Endothelial cell of umbilical vein (primary cell): ENCODE results near the gene CAMK2D. TPM values are rescaled to one million over a fixed set of nuclear protein-coding genes. Genes with fewer than 3 reads are reported as not detected.

Experiments used
- BruUV-seq: library from RNA; stranded (reverse); fragments of 400-500 nt; replicated peaks from 2 replicates; lab custom pipeline; 2021; lab: Mats Ljungman, UMichigan
- CTCF ChIA-PET: fragments of 300-600, 350-600 bp; sonication (Branson Sonifier 250); formaldehyde crosslinking; loops from one replicate; lab custom pipeline; 2021; ENCODE audit warnings: antibody characterized with exemption, inconsistent platforms; lab: Charles Lee
- POLR2A ChIA-PET: fragments of 300-600, 350-600 bp; sonication (Branson Sonifier 250); formaldehyde crosslinking; loops from one replicate; lab custom pipeline; 2021; ENCODE audit warnings: antibody characterized with exemption, inconsistent platforms; lab: Charles Lee
- DNase-seq: peaks from one replicate; pipeline ENCODE4 v3.0.0-alpha.2; 2011; ENCODE audit warnings: low read depth, low spot score
- FAIRE-seq: peaks from 2 replicates; lab custom pipeline; 2011; peaks lifted over from hg19 to GRCh38; lab: Jason Lieb, UNC
- H2AFZ ChIP-seq: 2 replicates; pipeline ENCODE4 v1.6.0; 2012; ENCODE audit warnings: low read depth, low read length, control low read depth, inconsistent platforms
- H3K27ac ChIP-seq: 2 replicates; pipeline ENCODE4 v1.5.1; 2011; ENCODE audit warnings: low read depth, mild to moderate bottlenecking, control low read depth, low read length, moderate library complexity; ENCODE audit not compliant: insufficient read depth
- H3K27me3 ChIP-seq, 2 experiments: 2 replicates each; pipeline versions ENCODE4 v1.6.0 to v1.6.1; 2011; ENCODE audit warnings: low read length in 2 of 2, mixed read lengths in 1 of 2; ENCODE audit not compliant: control insufficient read depth in 2 of 2, insufficient read depth in 2 of 2
- H3K36me3 ChIP-seq, 2 experiments: 2 replicates in 1 of 2; 3 replicates in 1 of 2; pipeline ENCODE4 v1.5.1; 2011; ENCODE audit warnings: low read length in 2 of 2, mild to moderate bottlenecking in 1 of 2, moderate library complexity in 1 of 2; ENCODE audit not compliant: control insufficient read depth in 2 of 2, insufficient read depth in 2 of 2; ENCODE audit errors: extremely low read depth in 1 of 2
- H3K4me1 ChIP-seq: 3 replicates; pipeline ENCODE4 v1.5.1; 2011; ENCODE audit warnings: mild to moderate bottlenecking, low read length; ENCODE audit not compliant: control insufficient read depth, insufficient read depth; ENCODE audit errors: extremely low read depth
- H3K4me2 ChIP-seq: 2 replicates; pipeline ENCODE4 v1.6.1; 2011; ENCODE audit warnings: low read length, control low read depth, mixed read lengths; ENCODE audit not compliant: insufficient read depth
- H3K4me3 ChIP-seq, 3 experiments: fragments of 200-600 bp in 1 of 3; sonication (generic), shearing (Covaris generic) in 1 of 3; replicated peaks in 1 of 3; 2 replicates each; pipeline ENCODE4 v1.5.1; 2011 to 2016; ENCODE audit warnings: control low read depth in 3 of 3, low read length in 3 of 3, mild to moderate bottlenecking in 2 of 3, inconsistent platforms in 1 of 3, low read depth in 1 of 3, moderate library complexity in 1 of 3; ENCODE audit not compliant: insufficient read depth in 1 of 3
- H3K79me2 ChIP-seq: 2 replicates; pipeline ENCODE4 v1.6.0; 2012; ENCODE audit warnings: low read length, inconsistent platforms; ENCODE audit not compliant: control insufficient read depth, insufficient read depth
- H3K9ac ChIP-seq: replicated peaks from 2 replicates; pipeline ENCODE3; 2011; ENCODE audit warnings: low read length, control low read depth; ENCODE audit not compliant: insufficient read depth; ENCODE audit errors: extremely low read depth
- H3K9me1 ChIP-seq: replicated peaks from 3 replicates; pipeline ENCODE4 v1.6.0; 2011; ENCODE audit warnings: mild to moderate bottlenecking, low read length; ENCODE audit not compliant: control insufficient read depth, insufficient read depth; ENCODE audit errors: extremely low read depth
- H3K9me3 ChIP-seq: replicated peaks from 2 replicates; pipeline ENCODE4 v1.5.1; 2012; ENCODE audit warnings: low read length, inconsistent platforms; ENCODE audit not compliant: control insufficient read depth, insufficient read depth
- H4K20me1 ChIP-seq: replicated peaks from 2 replicates; pipeline ENCODE3; 2011; ENCODE audit warnings: mild to moderate bottlenecking, low read length; ENCODE audit not compliant: control insufficient read depth, insufficient read depth; ENCODE audit errors: extremely low read depth
- FOS ChIP-seq: IDR thresholded peaks from 2 replicates; pipeline ENCODE4 v1.6.1; 2011; ENCODE audit warnings: mild to moderate bottlenecking, low read length, moderate library complexity, borderline replicate concordance; ENCODE audit not compliant: insufficient read depth
- JUN ChIP-seq: IDR thresholded peaks from 2 replicates; pipeline ENCODE4 v1.6.1; 2011; ENCODE audit warnings: borderline replicate concordance, low read depth; ENCODE audit not compliant: insufficient read length, insufficient read depth
- POLR2AphosphoS5 ChIP-seq: IDR thresholded peaks from 2 replicates; pipeline ENCODE4 v1.6.1; 2012; ENCODE audit warnings: low read depth, mild to moderate bottlenecking, control low read depth, low read length, moderate library complexity; ENCODE audit not compliant: insufficient read depth
- dilution Hi-C: fragments of 300-500 bp; cut with MboI; formaldehyde crosslinking; loops from one replicate; pipeline ENCODE4 v1.15.0; 2019; ENCODE audit warnings: low sequenced_read_pairs; ENCODE audit not compliant: extremely low pct_ligation_motif_present
- intact Hi-C: fragments of 100-400 bp; cut with micrococcal nuclease; formaldehyde crosslinking; loops from one replicate; pipeline ENCODE4 v1.10.0; 2022
- polyA plus RNA-seq, 4 experiments: library from polyadenylated mRNA; depleted of rRNA in 3 of 4; stranded (reverse) in 3 of 4; unstranded in 1 of 4; fragments of >200 nt; gene quantifications; 2 replicates each; pipeline versions ENCODE4 v1.2.1 to v1.2.3, GENCODE V29; 2011 to 2012; ENCODE audit warnings: missing spikeins in 1 of 4
- total RNA-seq: library from RNA; stranded (reverse); gene quantifications from 2 replicates; pipeline ENCODE4 v1.2.3, GENCODE V29; 2021

CAMK2D gene
- total and polyA plus RNA-seq, 2 donors (not counting 3 experiments of a cell fraction or from before 2014, with no cell fraction given) = 10.4 to 30.7 TPM

- Histone ChIP-seq H2AFZ (no peak overlapping the region), H3K4me2 (no peak overlapping the region), H4K20me1 (no peaks in the 10 kb centered on the region), H3K9me1 (no peaks in the 10 kb centered on the region), H3K4me1 (no peaks in the 10 kb centered on the region), H3K27me3 (no peaks in the 10 kb centered on the region), H3K9ac (no peak overlapping the region), H3K79me2 (no peaks in the 10 kb centered on the region), H3K36me3 (no peaks in the 10 kb centered on the region), H3K27ac (no peak overlapping the region), H3K4me3 (no peak overlapping the region), H3K9me3 (no peaks in the 10 kb centered on the region)
- dilution Hi-C loops (no loop called here), intact Hi-C loops (no loop called here)
- CTCF ChIA-PET = no interaction called here
- POLR2A ChIA-PET = no interaction called here
- BruUV-seq = no TSS peak
- DNase-seq (no peak), FAIRE-seq (no peak)
- TF ChIP-seq FOS (no peak), JUN (no peak), POLR2AphosphoS5 (no peak)
These were observed 102.4 kb downstream of the CAMK2D start for GRCh38 chr4:113659127-113659526.

GRCh38 chr4:113657586-113658233 lies 103.8 kb downstream of the CAMK2D start:
- no peak overlapping the region for H3K4me3 ChIP-seq
- intact Hi-C loops (no loop called here), dilution Hi-C loops (no loop called here)
- no TSS peak for BruUV-seq
- POLR2A ChIA-PET = no interaction called here
- H3K9ac ChIP-seq = no peak overlapping the region
- no peak overlapping the region for H3K27ac ChIP-seq
- H3K9me1 ChIP-seq = no peaks in the 10 kb centered on the region
- H3K79me2 ChIP-seq = no peaks in the 10 kb centered on the region
- DNase-seq (peak; percentile 58), FAIRE-seq (no peak)
- TF ChIP-seq FOS = peak; percentile 21
- no peak for TF ChIP-seq JUN
- H2AFZ ChIP-seq = no peak overlapping the region
- CTCF ChIA-PET = no interaction called here
- no peaks in the 10 kb centered on the region for H4K20me1 ChIP-seq
- H3K4me1 ChIP-seq = no peaks in the 10 kb centered on the region
- H3K4me2 ChIP-seq = no peak overlapping the region
- no peaks in the 10 kb centered on the region for H3K36me3 ChIP-seq
- H3K27me3 ChIP-seq = no peaks in the 10 kb centered on the region
- no peaks in the 10 kb centered on the region for H3K9me3 ChIP-seq
